ENCODE data around the gene DCP1A. TPM values are rescaled to one million over a fixed set of nuclear protein-coding genes. Genes with fewer than 3 reads are reported as not detected.

DCP1A gene
- total RNA-seq, 3 donors from 2014 or later (not counting 1 experiment from before 2014, with no cell fraction given) = 36.5 to 48.9 (median 45.8) TPM

- Mint-ChIP-seq H3K9me3 (no peaks in the 10 kb centered on the region), H3K4me3 (no peak overlapping the region), H3K27ac (peak overlapping the region in 1 of 2 donors; percentile 42), H3K27me3 (ENCODE audit: low read depth in 2 of 2) (no peaks in the 10 kb centered on the region), H3K36me3 (peaks cover 8% of the 10 kb centered on the region), H3K4me1 (no peaks in the 10 kb centered on the region)
- H3K27ac ChIP-seq (ENCODE audit: low read length) = no peak overlapping the region
- TF ChIP-seq CTCF (IDR thresholded peaks at IDR 0.05) = no peak
- ATAC-seq = no peak
- no peak for DNase-seq
- no peaks in the 10 kb centered on the region for H3K9me3 ChIP-seq (ENCODE audit: control insufficient read depth, insufficient read depth, low read length)
- H3K4me3 ChIP-seq (ENCODE audit: low read length) = no peak overlapping the region
- WGBS (ENCODE audit: insufficient coverage) = 79% methylated on average over 1 of the region's 1 CpG
- H3K27me3 ChIP-seq (ENCODE audit: control insufficient read depth, insufficient read depth, low read length) = no peaks in the 10 kb centered on the region
- intact Hi-C loops (cut with micrococcal nuclease) = no loop called here
- no peaks in the 10 kb centered on the region for H3K4me1 ChIP-seq (ENCODE audit: control insufficient read depth, insufficient read depth, low read length)
- H3K36me3 ChIP-seq (ENCODE audit: control insufficient read depth, insufficient read depth, low read length) = peaks cover 33% of the 10 kb centered on the region
These were observed 60.6 kb downstream of the DCP1A start for GRCh38 chr3:53286727-53287126.

DNA sequence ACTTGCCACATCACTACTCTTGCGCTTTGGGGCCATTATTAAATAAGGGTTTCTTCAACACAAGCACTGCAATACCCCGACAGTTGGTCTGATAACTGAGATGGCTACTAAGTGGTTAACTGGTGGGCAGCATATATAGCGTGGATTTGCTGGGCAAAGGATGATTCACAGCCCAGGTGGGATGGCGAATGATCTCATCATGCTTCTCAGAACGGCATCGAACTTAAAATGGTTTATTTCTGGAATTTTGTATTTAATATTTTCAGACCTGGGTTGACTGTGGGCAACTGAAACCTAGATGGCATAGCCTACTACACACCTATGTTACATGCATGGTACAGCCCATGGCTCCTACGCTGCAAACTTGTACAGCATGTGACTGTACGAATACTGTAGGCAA lies 64.8 kb downstream of the DCP1A start:
- Histone ChIP-seq H3K9me3 (ENCODE audit: control insufficient read depth, insufficient read depth, low read length) (no peaks in the 10 kb centered on the region), H3K4me1 (ENCODE audit: control insufficient read depth, insufficient read depth, low read length) (no peaks in the 10 kb centered on the region), H3K27me3 (ENCODE audit: control insufficient read depth, insufficient read depth, low read length) (no peaks in the 10 kb centered on the region), H3K27ac (ENCODE audit: low read length) (no peak overlapping the region), H3K36me3 (ENCODE audit: control insufficient read depth, insufficient read depth, low read length) (peaks cover 21% of the 10 kb centered on the region), H3K4me3 (ENCODE audit: low read length) (no peak overlapping the region)
- Mint-ChIP-seq H3K36me3 (peaks cover 8% of the 10 kb centered on the region), H3K27ac (no peak overlapping the region), H3K4me1 (no peaks in the 10 kb centered on the region), H3K9me3 (no peaks in the 10 kb centered on the region), H3K27me3 (ENCODE audit: low read depth in 2 of 2) (no peaks in the 10 kb centered on the region), H3K4me3 (no peak overlapping the region)
- WGBS (ENCODE audit: insufficient coverage) = 95% methylated on average over 8 of the region's 8 CpGs
- DNase-seq (no peak), ATAC-seq (no peak)
- intact Hi-C loops (cut with micrococcal nuclease) = no loop called here
- no peak for TF ChIP-seq CTCF (IDR thresholded peaks at IDR 0.05)

- H3K36me3 Mint-ChIP-seq = no peaks in the 10 kb centered on the region
- Histone ChIP-seq H3K9me3 (ENCODE audit: control insufficient read depth, insufficient read depth, low read length) (no peaks in the 10 kb centered on the region), H3K4me1 (ENCODE audit: control insufficient read depth, insufficient read depth, low read length) (no peaks in the 10 kb centered on the region), H3K36me3 (ENCODE audit: control insufficient read depth, insufficient read depth, low read length) (peaks cover 4% of the 10 kb centered on the region), H3K27me3 (ENCODE audit: control insufficient read depth, insufficient read depth, low read length) (no peaks in the 10 kb centered on the region), H3K27ac (ENCODE audit: low read length) (no peak overlapping the region), H3K4me3 (ENCODE audit: low read length) (no peak overlapping the region)
- H3K9me3 Mint-ChIP-seq = no peaks in the 10 kb centered on the region
- intact Hi-C loops (cut with micrococcal nuclease) = no loop called here
- no peak for TF ChIP-seq CTCF (IDR thresholded peaks at IDR 0.05)
- WGBS (ENCODE audit: insufficient coverage) = 94% methylated on average over 4 of the region's 4 CpGs
- H3K4me3 Mint-ChIP-seq = no peak overlapping the region
- no peaks in the 10 kb centered on the region for H3K27me3 Mint-ChIP-seq (ENCODE audit: low read depth in 2 of 2)
- no peak for ATAC-seq
- H3K27ac Mint-ChIP-seq = no peak overlapping the region
- DNase-seq = no peak
- H3K4me1 Mint-ChIP-seq = no peaks in the 10 kb centered on the region
These were observed 68.7 kb downstream of the DCP1A start for GRCh38 chr3:53278667-53279066.

DNA sequence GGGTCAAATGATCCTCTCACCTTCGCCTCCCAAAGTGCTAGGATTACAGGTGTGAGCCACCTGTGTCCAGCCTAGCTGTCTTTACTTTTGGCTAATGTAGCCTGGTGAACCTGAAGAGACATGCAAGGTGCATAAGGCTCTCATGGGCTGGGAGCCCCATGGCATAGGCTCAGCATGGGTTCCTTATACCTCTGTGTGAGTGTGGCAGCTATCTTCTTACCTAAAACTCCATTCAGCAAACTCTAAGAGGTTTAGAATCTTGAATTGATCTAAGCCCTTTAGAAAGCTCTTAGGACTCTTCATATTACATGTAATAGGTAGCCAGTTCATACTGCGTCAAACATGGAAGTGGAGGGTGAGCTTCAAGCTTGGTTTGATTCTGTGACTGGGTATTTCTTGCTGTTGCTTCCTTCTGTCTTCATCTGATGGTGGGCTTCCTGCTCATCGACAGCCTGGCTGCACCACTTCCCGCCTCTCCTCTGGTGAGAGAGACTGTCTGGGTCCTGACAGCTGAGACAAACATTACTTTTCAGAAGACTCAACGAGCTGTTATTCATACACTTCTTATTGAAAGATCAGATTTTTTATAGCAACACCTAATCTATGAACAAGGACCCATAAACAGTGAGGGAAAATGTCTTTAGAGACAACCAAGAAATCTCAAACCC lies 72.3 kb downstream of the DCP1A start:
- H3K4me1 Mint-ChIP-seq = peaks cover 0 to 4% of the 10 kb centered on the region in 2 donors
- WGBS (ENCODE audit: insufficient coverage) = 46% methylated on average over 5 of the region's 5 CpGs
- no peak for TF ChIP-seq CTCF (IDR thresholded peaks at IDR 0.05)
- H3K36me3 ChIP-seq (ENCODE audit: control insufficient read depth, insufficient read depth, low read length) = no peaks in the 10 kb centered on the region
- intact Hi-C loops (cut with micrococcal nuclease) = no loop called here
- no peaks in the 10 kb centered on the region for H3K9me3 Mint-ChIP-seq
- peak in 2 of 3 donors; percentile 44 to 48 for ATAC-seq
- no peak overlapping the region for H3K4me3 ChIP-seq (ENCODE audit: low read length)
- H3K27me3 ChIP-seq (ENCODE audit: control insufficient read depth, insufficient read depth, low read length) = no peaks in the 10 kb centered on the region
- no peaks in the 10 kb centered on the region for H3K4me1 ChIP-seq (ENCODE audit: control insufficient read depth, insufficient read depth, low read length)
- no peak overlapping the region for H3K27ac Mint-ChIP-seq
- no peaks in the 10 kb centered on the region for H3K36me3 Mint-ChIP-seq
- H3K27me3 Mint-ChIP-seq (ENCODE audit: low read depth in 2 of 2) = no peaks in the 10 kb centered on the region
- H3K9me3 ChIP-seq (ENCODE audit: control insufficient read depth, insufficient read depth, low read length) = no peaks in the 10 kb centered on the region
- H3K4me3 Mint-ChIP-seq = no peak overlapping the region
- no peak overlapping the region for H3K27ac ChIP-seq (ENCODE audit: low read length)
- DNase-seq = peak in 1 of 2 donors; percentile 52
